Measurements from ENCODE around the gene LAMA2.

- TF ChIP-seq POLR2AphosphoS5 (IDR thresholded peaks at IDR 0.05; ENCODE audit: low read depth, low read length) = no peak
- no peak for TF ChIP-seq SIN3A (IDR thresholded peaks at IDR 0.05; ENCODE audit: borderline replicate concordance, insufficient read depth, low read length)
Observed at GRCh38 chr6:129096651-129097290, 213.8 kb downstream of the LAMA2 start.

All from PFSK-1 (cell line).